Measurements from ENCODE around the gene LRRC75B. TPM values are rescaled to one million over a fixed set of nuclear protein-coding genes. Genes with fewer than 3 reads are reported as not detected.
"Not testable (repeated sequence)": the region's sequence is repeated elsewhere in the genome, so short reads cannot be mapped to it uniquely, and the experiment has no call there.

The LRRC75B gene
- total RNA-seq, 1 experiment from 2014 or later = 3.6 TPM

DNA sequence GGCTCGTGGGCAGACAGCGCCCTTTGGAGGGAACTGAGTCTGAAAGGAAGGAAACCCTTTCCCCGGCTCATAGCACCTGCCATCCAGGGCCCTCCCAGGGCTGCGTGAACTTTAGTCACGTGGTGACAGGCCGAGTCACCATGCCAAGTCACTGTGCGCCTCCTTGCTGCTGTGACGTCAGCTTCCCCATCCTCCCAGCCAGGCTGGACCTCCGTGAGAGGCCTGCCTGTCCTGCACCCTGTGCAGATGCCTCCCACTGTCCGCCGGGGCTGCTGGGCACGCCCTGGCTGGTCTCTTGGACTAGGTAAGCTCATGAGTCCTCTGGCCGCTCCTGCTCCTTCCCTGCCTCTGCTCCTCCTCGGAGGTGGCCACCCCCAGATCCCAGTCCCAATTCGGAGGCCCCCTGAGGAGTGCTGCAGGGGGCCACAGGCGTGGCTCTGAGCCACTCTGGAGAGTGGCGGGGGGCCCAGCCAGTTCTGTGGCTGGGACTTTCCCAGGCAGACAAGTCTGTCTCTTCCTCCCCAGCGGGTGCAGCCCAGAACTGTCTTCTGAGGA is 14.6 kb upstream of the LRRC75B start:
- Histone ChIP-seq H3K9ac (ENCODE audit: low read length) (peak overlapping the region; percentile 81), H3K4me2 (ENCODE audit: low read depth, low read length, poor library complexity, severe bottlenecking) (peak overlapping the region; percentile 75), H2AFZ (ENCODE audit: low read length) (peak overlapping the region; percentile 50; the same call in 1 of the 2 replicates), H3K27ac (ENCODE audit: low read length) (peak overlapping the region; percentile 49; the same call in 1 of the 2 replicates), H3K4me3 (ENCODE audit: low read length) (peak overlapping the region; percentile 73)
- not testable (repeated sequence) for H3K36me3 ChIP-seq (ENCODE audit: insufficient read depth, low read length); H3K79me2 ChIP-seq (ENCODE audit: low read length); H3K4me1 ChIP-seq (ENCODE audit: low read length); H3K9me3 ChIP-seq (ENCODE audit: low read length); H4K20me1 ChIP-seq (ENCODE audit: insufficient read depth, low read depth, low read length); H3K9me2 ChIP-seq (replicated peaks; ENCODE audit: insufficient read depth, low read length); H3K27me3 ChIP-seq (ENCODE audit: low read length)
- DNase-seq = peak; percentile 82

DNA sequence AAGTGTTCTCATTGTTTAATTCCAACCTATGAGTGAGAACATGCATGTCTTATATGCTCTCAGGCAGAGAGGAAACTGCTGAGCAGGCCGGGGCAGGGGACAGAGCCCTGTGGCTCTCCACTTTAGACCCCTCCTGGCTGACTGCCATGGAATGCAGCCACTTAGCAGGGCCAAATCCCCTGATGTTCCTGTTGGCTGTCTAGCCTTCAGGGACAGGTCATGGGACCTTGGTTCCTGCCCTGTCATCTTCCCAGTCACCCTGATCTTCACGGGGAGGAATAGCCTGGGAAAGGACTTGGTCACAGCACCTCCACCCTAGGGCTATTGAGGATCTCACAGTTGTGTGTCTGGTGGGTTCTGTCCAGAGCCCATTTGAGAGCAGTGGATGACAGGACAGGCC is 13.5 kb upstream of the LRRC75B start:
- H3K4me2 ChIP-seq (ENCODE audit: low read depth, low read length, poor library complexity, severe bottlenecking); H3K36me3 ChIP-seq (ENCODE audit: insufficient read depth, low read length); DNase-seq: not testable (repeated sequence)

DNA sequence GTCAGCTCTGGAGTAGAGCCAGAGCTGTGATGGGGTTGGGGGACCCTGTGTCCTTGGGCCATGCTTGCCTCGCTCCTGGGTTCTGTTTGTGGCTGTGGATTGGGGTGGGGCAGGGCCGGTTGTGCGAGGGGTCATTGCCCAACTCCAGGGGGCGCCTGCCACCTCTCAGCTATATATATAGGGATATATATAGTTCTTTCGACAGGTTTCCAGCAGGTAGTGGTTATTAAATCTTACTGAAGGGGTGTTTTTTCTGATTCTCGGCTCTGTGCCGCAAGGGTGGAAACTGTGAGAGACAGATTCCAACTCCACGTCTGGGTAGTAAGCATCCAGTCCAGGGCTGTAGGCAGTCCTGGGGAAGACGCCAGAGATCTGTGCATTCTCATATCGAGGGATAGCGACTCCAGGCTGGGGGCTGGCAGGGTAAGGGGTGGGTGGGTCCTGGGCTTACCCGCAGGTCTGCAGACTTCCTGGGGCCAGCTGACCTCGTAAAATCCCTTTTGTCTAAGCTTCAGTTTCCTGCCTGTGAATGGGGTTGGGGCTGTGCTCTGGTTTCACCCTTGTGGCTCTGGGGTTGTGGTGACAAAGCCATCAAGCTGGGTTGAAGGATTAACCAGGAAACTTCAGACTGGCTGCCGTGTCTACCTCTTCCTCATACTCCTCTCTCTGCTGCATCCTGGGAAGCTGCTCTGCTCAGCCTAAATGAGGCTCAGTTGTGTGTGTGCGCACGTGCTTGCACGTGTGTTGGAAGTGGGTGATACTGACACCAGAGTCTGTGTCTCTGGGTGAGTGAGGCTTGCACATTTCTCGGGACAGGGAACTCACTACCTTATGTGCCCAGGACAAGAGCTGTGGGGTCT is 11.1 kb upstream of the LRRC75B start:
- not testable (repeated sequence) for DNase-seq; H3K4me2 ChIP-seq (ENCODE audit: low read depth, low read length, poor library complexity, severe bottlenecking); H3K4me1 ChIP-seq (ENCODE audit: low read length); H3K36me3 ChIP-seq (ENCODE audit: insufficient read depth, low read length); H3K4me3 ChIP-seq (ENCODE audit: low read length); H3K79me2 ChIP-seq (ENCODE audit: low read length); H3K27me3 ChIP-seq (ENCODE audit: low read length); H2AFZ ChIP-seq (ENCODE audit: low read length); H3K9ac ChIP-seq (ENCODE audit: low read length); H4K20me1 ChIP-seq (ENCODE audit: insufficient read depth, low read depth, low read length); H3K9me3 ChIP-seq (ENCODE audit: low read length); H3K27ac ChIP-seq (ENCODE audit: low read length); H3K9me2 ChIP-seq (replicated peaks; ENCODE audit: insufficient read depth, low read length)

More for the DNA sequence above, 13.5 kb upstream of the LRRC75B start:
- H3K9me2 ChIP-seq (replicated peaks; ENCODE audit: insufficient read depth, low read length); H4K20me1 ChIP-seq (ENCODE audit: insufficient read depth, low read depth, low read length); H3K4me1 ChIP-seq (ENCODE audit: low read length); H3K79me2 ChIP-seq (ENCODE audit: low read length); H3K4me3 ChIP-seq (ENCODE audit: low read length); H3K27me3 ChIP-seq (ENCODE audit: low read length); H3K9me3 ChIP-seq (ENCODE audit: low read length); H3K27ac ChIP-seq (ENCODE audit: low read length); H3K9ac ChIP-seq (ENCODE audit: low read length): not testable (repeated sequence)
- H2AFZ ChIP-seq (ENCODE audit: low read length) = 0 out of 2 replicates have a peak overlapping the region, but pooled peaks have one; percentile 21

DNA sequence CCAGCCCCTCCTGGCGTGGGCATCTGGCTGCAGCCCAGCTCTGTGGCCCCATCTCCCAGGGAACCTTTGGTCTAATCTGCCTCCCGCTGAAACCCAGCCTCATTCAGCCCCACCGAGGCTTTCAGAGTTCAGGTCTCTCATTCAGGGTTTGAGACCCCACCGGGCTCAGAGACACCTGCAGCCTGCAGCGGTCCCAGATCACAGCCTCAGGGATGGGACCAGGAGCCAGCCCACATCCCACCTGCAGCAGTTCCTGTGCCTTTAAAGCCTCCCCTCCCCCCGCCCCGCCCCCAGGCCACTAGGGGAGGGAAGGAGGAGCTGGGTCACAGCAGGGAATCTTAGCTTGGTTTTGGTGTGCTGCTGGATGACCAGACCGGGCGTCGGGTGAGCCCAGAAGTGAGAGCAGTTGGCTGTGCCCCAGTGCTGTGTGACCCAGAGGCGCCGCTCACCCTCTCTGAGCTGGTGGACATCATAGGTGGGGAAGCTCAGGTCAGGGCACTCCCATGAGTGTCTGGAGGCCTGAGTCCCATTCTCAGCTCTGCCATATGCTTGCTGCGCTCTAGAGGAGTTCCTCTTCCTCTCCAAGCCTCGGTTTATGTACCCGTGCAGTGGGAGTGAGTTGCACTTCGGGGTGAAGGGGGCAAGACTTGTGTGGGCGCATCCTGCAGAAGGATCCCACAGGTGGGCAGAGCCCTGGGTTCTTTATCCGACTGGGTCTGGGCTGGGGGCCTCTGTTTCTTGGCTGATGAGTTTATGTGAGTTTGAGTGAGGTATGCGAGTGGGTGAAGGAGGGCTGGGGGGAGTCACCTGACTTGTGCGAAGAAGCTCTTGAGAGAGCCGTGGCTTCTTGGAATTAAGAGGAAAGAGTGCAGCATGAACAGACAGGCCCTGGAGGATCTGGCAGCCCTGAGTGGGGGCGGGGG is 10.2 kb upstream of the LRRC75B start, which contains the start of gene GGT1:
TSS of gene GGT1 (plus strand) at position 347 of the 923 bp plus-strand sequence. CDS start 7,889 bp downstream, outside the sequence.
- H3K27me3 ChIP-seq (ENCODE audit: low read length); H3K9ac ChIP-seq (ENCODE audit: low read length); H3K9me3 ChIP-seq (ENCODE audit: low read length); H3K36me3 ChIP-seq (ENCODE audit: insufficient read depth, low read length); H3K4me3 ChIP-seq (ENCODE audit: low read length); H2AFZ ChIP-seq (ENCODE audit: low read length); H3K9me2 ChIP-seq (replicated peaks; ENCODE audit: insufficient read depth, low read length); H3K79me2 ChIP-seq (ENCODE audit: low read length); DNase-seq; H3K4me2 ChIP-seq (ENCODE audit: low read depth, low read length, poor library complexity, severe bottlenecking); H3K27ac ChIP-seq (ENCODE audit: low read length); H3K4me1 ChIP-seq (ENCODE audit: low read length); H4K20me1 ChIP-seq (ENCODE audit: insufficient read depth, low read depth, low read length): not testable (repeated sequence)

DNA sequence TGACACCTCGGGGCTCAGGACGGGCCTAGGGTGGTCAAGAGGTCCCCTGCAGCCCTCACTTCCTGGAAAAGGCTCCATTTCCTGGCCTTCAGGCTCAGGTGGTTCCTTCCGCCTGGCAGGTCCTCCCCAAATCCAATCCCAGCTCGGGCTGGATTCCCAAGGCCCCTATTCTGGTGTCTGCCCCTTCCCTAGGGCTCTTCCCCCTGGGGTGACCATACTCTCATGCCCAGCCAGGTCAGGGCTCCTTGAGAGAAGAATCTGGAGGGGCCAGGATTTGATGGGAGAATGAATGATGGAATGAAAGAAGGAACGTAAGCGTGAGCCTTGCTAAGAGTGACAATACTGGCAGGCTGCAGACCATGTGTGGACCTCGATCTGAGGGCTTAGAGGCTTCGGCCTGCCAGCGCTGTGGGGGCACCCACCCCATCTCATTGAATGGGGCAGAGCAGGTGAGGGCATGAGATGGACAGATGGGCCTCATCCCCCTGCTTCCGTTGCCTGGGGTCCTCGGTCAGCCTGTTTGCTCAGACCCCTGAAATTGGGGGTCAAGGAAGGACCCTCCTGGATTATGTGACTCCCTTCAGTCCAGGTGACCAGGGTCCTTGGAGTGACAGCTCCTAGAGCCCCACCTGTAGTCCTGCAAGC is 9.4 kb upstream of the LRRC75B start:
- not testable (repeated sequence) for H3K9ac ChIP-seq (ENCODE audit: low read length); H3K79me2 ChIP-seq (ENCODE audit: low read length); H3K27me3 ChIP-seq (ENCODE audit: low read length); H3K9me2 ChIP-seq (replicated peaks; ENCODE audit: insufficient read depth, low read length); H4K20me1 ChIP-seq (ENCODE audit: insufficient read depth, low read depth, low read length); H2AFZ ChIP-seq (ENCODE audit: low read length); H3K36me3 ChIP-seq (ENCODE audit: insufficient read depth, low read length); H3K4me1 ChIP-seq (ENCODE audit: low read length); H3K4me3 ChIP-seq (ENCODE audit: low read length); DNase-seq; H3K9me3 ChIP-seq (ENCODE audit: low read length); H3K4me2 ChIP-seq (ENCODE audit: low read depth, low read length, poor library complexity, severe bottlenecking); H3K27ac ChIP-seq (ENCODE audit: low read length)

DNA sequence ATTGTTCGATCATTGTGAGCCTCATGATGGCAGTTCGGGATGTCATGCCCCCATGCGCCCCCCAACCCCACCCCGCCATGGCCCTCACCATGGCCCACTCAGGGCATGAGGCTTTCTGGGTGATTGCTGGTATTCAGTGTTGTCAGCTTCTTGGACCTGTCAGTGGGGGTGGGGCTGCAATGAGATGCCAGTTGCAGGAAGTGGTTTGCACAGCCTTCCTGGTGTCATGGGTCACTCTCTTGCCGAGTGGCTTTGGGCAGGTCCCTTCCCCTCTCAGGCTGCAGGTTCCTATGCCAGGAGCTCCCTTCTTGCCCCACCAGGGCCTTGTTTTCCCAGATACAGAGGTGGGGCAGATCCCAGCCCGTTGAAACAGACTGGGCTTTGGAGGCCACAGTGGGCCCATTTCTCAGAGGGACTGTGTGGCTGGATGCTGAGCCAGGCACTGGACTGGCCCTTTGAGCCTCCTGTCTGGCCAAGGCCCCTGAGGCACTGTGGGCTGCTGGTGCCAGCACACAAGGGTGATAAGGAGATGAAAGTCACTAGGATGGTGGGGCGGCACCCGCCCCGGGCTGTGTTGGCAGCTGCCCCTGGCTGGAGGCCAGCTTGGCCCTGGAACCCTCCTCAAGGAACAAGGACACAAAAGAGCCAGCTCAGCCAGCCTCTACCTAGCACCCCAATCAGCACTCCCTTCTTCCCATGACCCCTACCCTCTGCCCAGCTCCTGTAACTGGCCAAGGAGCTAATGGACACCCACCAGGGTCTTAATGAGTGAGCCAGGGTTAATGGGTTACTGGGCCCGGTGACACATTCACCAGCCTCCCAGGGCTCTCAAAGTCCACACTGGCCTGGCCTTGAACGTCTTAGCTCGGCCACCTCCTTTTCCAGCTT is 8.6 kb upstream of the LRRC75B start:
- Histone ChIP-seq H3K27me3 (ENCODE audit: low read length) (no peaks in the 10 kb centered on the region), H3K4me3 (ENCODE audit: low read length) (no peak overlapping the region), H3K9ac (ENCODE audit: low read length) (no peak overlapping the region), H3K4me1 (ENCODE audit: low read length) (no peaks in the 10 kb centered on the region), H3K9me2 (replicated peaks; ENCODE audit: insufficient read depth, low read length) (no peaks in the 10 kb centered on the region), H3K79me2 (ENCODE audit: low read length) (no peaks in the 10 kb centered on the region), H2AFZ (ENCODE audit: low read length) (no peak overlapping the region), H3K9me3 (ENCODE audit: low read length) (no peaks in the 10 kb centered on the region), H3K27ac (ENCODE audit: low read length) (no peak overlapping the region), H4K20me1 (ENCODE audit: insufficient read depth, low read depth, low read length) (no peaks in the 10 kb centered on the region), H3K4me2 (ENCODE audit: low read depth, low read length, poor library complexity, severe bottlenecking) (no peak overlapping the region), H3K36me3 (ENCODE audit: insufficient read depth, low read length) (no peaks in the 10 kb centered on the region)
- DNase-seq = no peak

DNA sequence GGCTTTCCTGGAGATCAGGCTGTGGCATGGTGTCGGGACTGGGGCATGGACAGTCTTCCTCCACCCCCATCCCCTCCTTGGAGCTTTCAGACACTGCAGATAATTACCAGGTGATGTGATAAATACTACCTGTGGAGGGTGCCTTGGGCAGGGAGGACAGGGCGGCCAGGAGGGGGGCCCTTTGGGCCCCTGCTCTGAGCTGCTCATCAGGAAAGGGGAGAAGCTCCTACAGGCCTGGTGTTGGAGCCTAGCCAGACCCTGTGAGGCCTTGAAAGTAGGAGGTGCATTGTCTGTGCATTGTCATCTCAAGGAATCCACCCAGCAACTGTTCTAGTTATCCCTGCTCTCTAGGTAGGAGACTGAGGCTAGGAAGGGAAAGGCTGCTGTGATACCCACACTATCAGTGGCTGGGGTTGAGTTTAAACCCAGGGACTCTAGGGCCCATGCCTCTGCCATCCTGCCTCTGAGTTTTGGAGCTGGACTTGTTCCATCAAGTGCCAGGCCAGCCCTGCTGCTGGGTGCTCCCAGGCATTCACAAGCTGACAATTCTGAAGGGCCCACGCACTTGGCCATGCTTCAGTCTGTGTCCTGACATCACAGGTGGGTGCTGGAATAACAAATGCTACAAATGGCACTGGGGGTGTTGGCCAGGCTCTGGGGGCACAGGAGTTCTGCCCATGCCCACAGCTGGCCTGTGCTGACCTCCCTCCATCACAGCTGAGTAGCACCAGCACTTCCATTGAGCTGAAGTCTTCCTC is 7.3 kb upstream of the LRRC75B start:
- not testable (repeated sequence) for H3K9ac ChIP-seq (ENCODE audit: low read length); H3K4me1 ChIP-seq (ENCODE audit: low read length); DNase-seq; H3K4me3 ChIP-seq (ENCODE audit: low read length); H3K4me2 ChIP-seq (ENCODE audit: low read depth, low read length, poor library complexity, severe bottlenecking); H4K20me1 ChIP-seq (ENCODE audit: insufficient read depth, low read depth, low read length); H3K27me3 ChIP-seq (ENCODE audit: low read length); H3K36me3 ChIP-seq (ENCODE audit: insufficient read depth, low read length); H3K9me2 ChIP-seq (replicated peaks; ENCODE audit: insufficient read depth, low read length); H3K79me2 ChIP-seq (ENCODE audit: low read length); H3K27ac ChIP-seq (ENCODE audit: low read length); H3K9me3 ChIP-seq (ENCODE audit: low read length); H2AFZ ChIP-seq (ENCODE audit: low read length)

All from Karpas-422 (cell line).